SK-N-SH treated with all-trans-retinoic acid at 6 μM for 48 hours (cell line): ENCODE data around the gene SLC44A5.

Experiments used
- ATAC-seq: fragments of 200-7000 bp; cut with Tn5 transposase; 3 replicates; pipeline ENCODE4 v1.9.1; 2020; ENCODE audit warnings: mild to moderate bottlenecking, moderate library complexity
- BACH2 ChIP-seq: fragments of 250-450 bp; sonication (Bioruptor Pico); IDR thresholded peaks from 2 replicates; pipeline ENCODE4 v1.9.0; 2021; ENCODE audit warnings: mild to moderate bottlenecking, borderline replicate concordance
- CSDC2 ChIP-seq: fragments of 250-450 bp; sonication (Bioruptor Pico); IDR thresholded peaks from 2 replicates; pipeline ENCODE4 v1.5.0; 2020; ENCODE audit warnings: mild to moderate bottlenecking, moderate library complexity
- ESRRG ChIP-seq: fragments of 250-450 bp; sonication (Bioruptor Pico); IDR thresholded peaks from 2 replicates; pipeline ENCODE4 v1.6.1; 2021; ENCODE audit warnings: mild to moderate bottlenecking
- GLIS3 ChIP-seq: fragments of 250-450 bp; sonication (Bioruptor Pico); IDR thresholded peaks from 2 replicates; pipeline ENCODE4 v1.5.0; 2020; ENCODE audit warnings: mild to moderate bottlenecking, moderate library complexity
- ISL1 ChIP-seq: fragments of 250-450 bp; sonication (Bioruptor Pico); IDR thresholded peaks from 2 replicates; pipeline ENCODE4 v2.1.2; 2022; ENCODE audit warnings: mild to moderate bottlenecking, moderate library complexity
- OSR1 ChIP-seq: fragments of 250-450 bp; sonication (Bioruptor Pico); IDR thresholded peaks from 2 replicates; pipeline ENCODE4 v1.8.0; 2022; ENCODE audit warnings: moderate library complexity, mild to moderate bottlenecking, inconsistent platforms
- PPARA ChIP-seq: fragments of 250-450 bp; sonication (Bioruptor Pico); IDR thresholded peaks from 2 replicates; pipeline ENCODE4 v1.5.0; 2020; ENCODE audit warnings: mild to moderate bottlenecking, borderline replicate concordance
- RARB ChIP-seq: fragments of 250-450 bp; sonication (Bioruptor Pico); IDR thresholded peaks from 2 replicates; pipeline ENCODE4 v1.8.0; 2021; ENCODE audit warnings: mild to moderate bottlenecking, moderate library complexity
- SNAI2 ChIP-seq: fragments of 250-450 bp; sonication (Bioruptor Pico); IDR thresholded peaks from 2 replicates; pipeline ENCODE4 v1.5.0; 2020; ENCODE audit warnings: mild to moderate bottlenecking, moderate library complexity
- TOX ChIP-seq: fragments of 250-450 bp; sonication (Bioruptor Pico); IDR thresholded peaks from 2 replicates; pipeline ENCODE4 v1.8.0; 2021; ENCODE audit warnings: mild to moderate bottlenecking, moderate library complexity, borderline replicate concordance
- ZC3H10 ChIP-seq: fragments of 250-450 bp; sonication (Bioruptor Pico); IDR thresholded peaks from 2 replicates; pipeline ENCODE4 v1.5.1; 2021; ENCODE audit warnings: mild to moderate bottlenecking, moderate library complexity
- ZFP3 ChIP-seq: fragments of 250-450 bp; sonication (Bioruptor Pico); IDR thresholded peaks from 2 replicates; pipeline ENCODE4 v1.5.0; 2020; ENCODE audit warnings: mild to moderate bottlenecking, moderate library complexity
- ZFP30 ChIP-seq: fragments of 450-650 bp; formaldehyde crosslinking; IDR thresholded peaks from 2 replicates; pipeline ENCODE4 v1.5.0; 2022; ENCODE audit warnings: mild to moderate bottlenecking, moderate library complexity
- ZNF8 ChIP-seq: fragments of 450-650 bp; formaldehyde crosslinking; IDR thresholded peaks from 2 replicates; pipeline ENCODE4 v1.5.0; 2020; ENCODE audit warnings: mild to moderate bottlenecking, moderate library complexity
- TF ChIP-seq, protein P1 (sequence below): fragments of 250-450 bp; sonication (Bioruptor Pico); IDR thresholded peaks from 2 replicates; pipeline ENCODE4 v1.5.1; 2020; ENCODE audit warnings: low read depth, mild to moderate bottlenecking, moderate library complexity
- TF ChIP-seq, protein P2 (sequence below): fragments of 250-450 bp; sonication (Bioruptor Pico); IDR thresholded peaks from 2 replicates; pipeline ENCODE4 v1.5.1; 2021; ENCODE audit warnings: mild to moderate bottlenecking, moderate library complexity
- TF ChIP-seq, protein P3 (sequence below): fragments of 250-450 bp; sonication (Bioruptor Pico); IDR thresholded peaks from 2 replicates; pipeline ENCODE4 v1.8.0; 2020; ENCODE audit warnings: mild to moderate bottlenecking, moderate library complexity, borderline replicate concordance
- TF ChIP-seq, protein P4 (sequence below): fragments of 250-450 bp; sonication (Bioruptor Pico); IDR thresholded peaks from 2 replicates; pipeline ENCODE4 v1.8.0; 2021; ENCODE audit warnings: low read depth, mild to moderate bottlenecking, moderate library complexity, borderline replicate concordance
- TF ChIP-seq, protein P5 (sequence below): fragments of 250-450 bp; sonication (Bioruptor Pico); IDR thresholded peaks from 2 replicates; pipeline ENCODE4 v1.5.0; 2020; ENCODE audit warnings: mild to moderate bottlenecking, moderate library complexity

The SLC44A5 gene

DNA sequence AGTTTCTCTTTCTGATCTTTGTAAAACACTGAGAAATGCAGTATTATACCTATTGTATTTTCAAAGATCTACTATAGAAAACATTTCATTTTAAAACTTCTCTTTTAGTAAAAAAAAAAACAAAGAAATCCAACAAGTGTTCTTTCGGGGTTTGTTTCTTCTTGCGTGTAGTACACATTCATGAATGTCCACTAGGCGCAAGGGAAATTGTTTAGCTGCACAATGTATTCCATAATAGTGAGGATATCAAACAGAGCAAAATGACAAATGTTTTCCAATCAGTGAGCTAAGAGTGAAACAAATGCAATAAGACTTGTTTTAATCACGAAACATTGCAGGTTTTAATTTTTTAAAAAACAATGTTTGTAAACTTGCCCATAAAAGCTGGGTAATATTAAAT lies 408.2 kb downstream of the SLC44A5 start (continued):
- TF ChIP-seq ZC3H10 (CRISPR knock-in tag) (no peak), OSR1 (CRISPR knock-in tag) (no peak), ESRRG (CRISPR knock-in tag) (no peak), ISL1 (CRISPR knock-in tag) (no peak)
- TF ChIP-seq, protein P1, sequence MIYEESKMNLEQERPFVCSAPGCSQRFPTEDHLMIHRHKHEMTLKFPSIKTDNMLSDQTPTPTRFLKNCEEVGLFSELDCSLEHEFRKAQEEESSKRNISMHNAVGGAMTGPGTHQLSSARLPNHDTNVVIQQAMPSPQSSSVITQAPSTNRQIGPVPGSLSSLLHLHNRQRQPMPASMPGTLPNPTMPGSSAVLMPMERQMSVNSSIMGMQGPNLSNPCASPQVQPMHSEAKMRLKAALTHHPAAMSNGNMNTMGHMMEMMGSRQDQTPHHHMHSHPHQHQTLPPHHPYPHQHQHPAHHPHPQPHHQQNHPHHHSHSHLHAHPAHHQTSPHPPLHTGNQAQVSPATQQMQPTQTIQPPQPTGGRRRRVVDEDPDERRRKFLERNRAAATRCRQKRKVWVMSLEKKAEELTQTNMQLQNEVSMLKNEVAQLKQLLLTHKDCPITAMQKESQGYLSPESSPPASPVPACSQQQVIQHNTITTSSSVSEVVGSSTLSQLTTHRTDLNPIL: no peak
- TF ChIP-seq, all 23 proteins: peak for 0

DNA sequence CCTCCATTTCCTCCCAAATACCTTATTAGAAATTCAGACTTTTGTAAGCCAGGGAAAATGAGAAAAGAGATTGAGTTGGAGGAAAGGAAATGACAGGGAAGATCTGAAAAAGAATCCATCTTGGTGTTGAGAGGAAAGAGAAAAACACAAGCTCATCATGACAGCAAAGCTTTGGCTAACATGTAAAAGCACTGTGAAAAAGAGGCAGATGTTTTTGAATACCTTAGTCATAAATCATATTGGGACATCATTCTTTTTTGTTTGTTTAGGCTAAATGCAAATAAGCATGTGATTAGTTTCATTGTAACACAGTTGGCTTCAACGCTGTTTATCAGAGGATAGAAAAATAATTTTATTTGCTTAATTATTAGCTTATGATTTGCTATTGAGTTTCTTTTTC lies 412.2 kb downstream of the SLC44A5 start:
- no peak for ATAC-seq
- TF ChIP-seq ZC3H10 (CRISPR knock-in tag) (no peak), BACH2 (CRISPR knock-in tag) (no peak), ZFP30 (CRISPR knock-in tag) (no peak), ESRRG (CRISPR knock-in tag) (no peak), PPARA (no peak), TOX (CRISPR knock-in tag) (no peak)
- TF ChIP-seq, protein P2, sequence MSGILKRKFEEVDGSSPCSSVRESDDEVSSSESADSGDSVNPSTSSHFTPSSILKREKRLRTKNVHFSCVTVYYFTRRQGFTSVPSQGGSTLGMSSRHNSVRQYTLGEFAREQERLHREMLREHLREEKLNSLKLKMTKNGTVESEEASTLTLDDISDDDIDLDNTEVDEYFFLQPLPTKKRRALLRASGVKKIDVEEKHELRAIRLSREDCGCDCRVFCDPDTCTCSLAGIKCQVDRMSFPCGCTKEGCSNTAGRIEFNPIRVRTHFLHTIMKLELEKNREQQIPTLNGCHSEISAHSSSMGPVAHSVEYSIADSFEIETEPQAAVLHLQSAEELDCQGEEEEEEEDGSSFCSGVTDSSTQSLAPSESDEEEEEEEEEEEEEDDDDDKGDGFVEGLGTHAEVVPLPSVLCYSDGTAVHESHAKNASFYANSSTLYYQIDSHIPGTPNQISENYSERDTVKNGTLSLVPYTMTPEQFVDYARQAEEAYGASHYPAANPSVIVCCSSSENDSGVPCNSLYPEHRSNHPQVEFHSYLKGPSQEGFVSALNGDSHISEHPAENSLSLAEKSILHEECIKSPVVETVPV: no peak
- TF ChIP-seq, protein P3, sequence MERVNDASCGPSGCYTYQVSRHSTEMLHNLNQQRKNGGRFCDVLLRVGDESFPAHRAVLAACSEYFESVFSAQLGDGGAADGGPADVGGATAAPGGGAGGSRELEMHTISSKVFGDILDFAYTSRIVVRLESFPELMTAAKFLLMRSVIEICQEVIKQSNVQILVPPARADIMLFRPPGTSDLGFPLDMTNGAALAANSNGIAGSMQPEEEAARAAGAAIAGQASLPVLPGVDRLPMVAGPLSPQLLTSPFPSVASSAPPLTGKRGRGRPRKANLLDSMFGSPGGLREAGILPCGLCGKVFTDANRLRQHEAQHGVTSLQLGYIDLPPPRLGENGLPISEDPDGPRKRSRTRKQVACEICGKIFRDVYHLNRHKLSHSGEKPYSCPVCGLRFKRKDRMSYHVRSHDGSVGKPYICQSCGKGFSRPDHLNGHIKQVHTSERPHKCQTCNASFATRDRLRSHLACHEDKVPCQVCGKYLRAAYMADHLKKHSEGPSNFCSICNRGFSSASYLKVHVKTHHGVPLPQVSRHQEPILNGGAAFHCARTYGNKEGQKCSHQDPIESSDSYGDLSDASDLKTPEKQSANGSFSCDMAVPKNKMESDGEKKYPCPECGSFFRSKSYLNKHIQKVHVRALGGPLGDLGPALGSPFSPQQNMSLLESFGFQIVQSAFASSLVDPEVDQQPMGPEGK (CRISPR knock-in tag): no peak
- TF ChIP-seq, protein P4, sequence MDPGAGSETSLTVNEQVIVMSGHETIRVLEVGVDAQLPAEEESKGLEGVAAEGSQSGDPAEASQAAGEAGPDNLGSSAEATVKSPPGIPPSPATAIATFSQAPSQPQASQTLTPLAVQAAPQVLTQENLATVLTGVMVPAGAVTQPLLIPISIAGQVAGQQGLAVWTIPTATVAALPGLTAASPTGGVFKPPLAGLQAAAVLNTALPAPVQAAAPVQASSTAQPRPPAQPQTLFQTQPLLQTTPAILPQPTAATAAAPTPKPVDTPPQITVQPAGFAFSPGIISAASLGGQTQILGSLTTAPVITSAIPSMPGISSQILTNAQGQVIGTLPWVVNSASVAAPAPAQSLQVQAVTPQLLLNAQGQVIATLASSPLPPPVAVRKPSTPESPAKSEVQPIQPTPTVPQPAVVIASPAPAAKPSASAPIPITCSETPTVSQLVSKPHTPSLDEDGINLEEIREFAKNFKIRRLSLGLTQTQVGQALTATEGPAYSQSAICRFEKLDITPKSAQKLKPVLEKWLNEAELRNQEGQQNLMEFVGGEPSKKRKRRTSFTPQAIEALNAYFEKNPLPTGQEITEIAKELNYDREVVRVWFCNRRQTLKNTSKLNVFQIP (CRISPR knock-in tag): no peak
- TF ChIP-seq, all 23 proteins: peak for 0

DNA sequence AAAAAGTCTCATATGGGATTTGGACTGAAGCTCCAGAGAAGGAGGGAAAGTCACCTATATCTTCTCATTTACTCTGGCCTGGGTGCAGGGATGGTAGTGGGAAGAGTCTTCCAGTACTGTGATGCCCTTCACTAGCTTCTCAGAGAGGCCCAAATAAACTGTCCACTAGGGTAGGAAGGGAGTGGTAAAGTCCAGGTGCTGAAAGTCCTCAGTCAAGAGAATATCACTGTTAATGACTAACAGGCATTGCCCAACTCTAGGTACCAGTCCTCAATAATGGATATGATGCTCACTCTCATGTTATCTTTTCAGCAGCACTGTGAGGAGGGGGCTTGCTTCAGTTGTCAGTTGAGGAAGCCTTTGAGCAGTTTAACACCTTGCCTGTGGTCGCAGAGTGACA lies 412.8 kb downstream of the SLC44A5 start:
- TF ChIP-seq TOX (CRISPR knock-in tag): no peak
- TF ChIP-seq ISL1 (CRISPR knock-in tag): no peak
- TF ChIP-seq, protein P5, sequence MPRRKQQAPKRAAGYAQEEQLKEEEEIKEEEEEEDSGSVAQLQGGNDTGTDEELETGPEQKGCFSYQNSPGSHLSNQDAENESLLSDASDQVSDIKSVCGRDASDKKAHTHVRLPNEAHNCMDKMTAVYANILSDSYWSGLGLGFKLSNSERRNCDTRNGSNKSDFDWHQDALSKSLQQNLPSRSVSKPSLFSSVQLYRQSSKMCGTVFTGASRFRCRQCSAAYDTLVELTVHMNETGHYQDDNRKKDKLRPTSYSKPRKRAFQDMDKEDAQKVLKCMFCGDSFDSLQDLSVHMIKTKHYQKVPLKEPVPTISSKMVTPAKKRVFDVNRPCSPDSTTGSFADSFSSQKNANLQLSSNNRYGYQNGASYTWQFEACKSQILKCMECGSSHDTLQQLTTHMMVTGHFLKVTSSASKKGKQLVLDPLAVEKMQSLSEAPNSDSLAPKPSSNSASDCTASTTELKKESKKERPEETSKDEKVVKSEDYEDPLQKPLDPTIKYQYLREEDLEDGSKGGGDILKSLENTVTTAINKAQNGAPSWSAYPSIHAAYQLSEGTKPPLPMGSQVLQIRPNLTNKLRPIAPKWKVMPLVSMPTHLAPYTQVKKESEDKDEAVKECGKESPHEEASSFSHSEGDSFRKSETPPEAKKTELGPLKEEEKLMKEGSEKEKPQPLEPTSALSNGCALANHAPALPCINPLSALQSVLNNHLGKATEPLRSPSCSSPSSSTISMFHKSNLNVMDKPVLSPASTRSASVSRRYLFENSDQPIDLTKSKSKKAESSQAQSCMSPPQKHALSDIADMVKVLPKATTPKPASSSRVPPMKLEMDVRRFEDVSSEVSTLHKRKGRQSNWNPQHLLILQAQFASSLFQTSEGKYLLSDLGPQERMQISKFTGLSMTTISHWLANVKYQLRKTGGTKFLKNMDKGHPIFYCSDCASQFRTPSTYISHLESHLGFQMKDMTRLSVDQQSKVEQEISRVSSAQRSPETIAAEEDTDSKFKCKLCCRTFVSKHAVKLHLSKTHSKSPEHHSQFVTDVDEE: no peak
- no peak for TF ChIP-seq ZFP3 (CRISPR knock-in tag)
- TF ChIP-seq, protein P4 (CRISPR knock-in tag): no peak
- no peak for TF ChIP-seq ZC3H10 (CRISPR knock-in tag)
- TF ChIP-seq CSDC2: no peak
- TF ChIP-seq ESRRG (CRISPR knock-in tag): no peak
- no peak for TF ChIP-seq GLIS3 (CRISPR knock-in tag)
- TF ChIP-seq, protein P2: no peak
- TF ChIP-seq, protein P3 (CRISPR knock-in tag): no peak
- no peak for TF ChIP-seq SNAI2 (CRISPR knock-in tag)
- TF ChIP-seq RARB (CRISPR knock-in tag): no peak
- TF ChIP-seq, protein P1: no peak
- TF ChIP-seq ZNF8 (CRISPR knock-in tag): no peak
- TF ChIP-seq OSR1 (CRISPR knock-in tag): no peak
- no peak for TF ChIP-seq PPARA
- no peak for ATAC-seq
